Endothelial cell of umbilical vein (primary cell): Measurements from ENCODE around the gene C5orf58.

Experiments used
- MYC ChIP-seq: IDR thresholded peaks from one replicate; pipeline ENCODE4 v1.6.1; 2011; ENCODE audit warnings: mild to moderate bottlenecking, low read depth, low read length
- POLR2AphosphoS5 ChIP-seq: IDR thresholded peaks from 2 replicates; pipeline ENCODE4 v1.6.1; 2012; ENCODE audit warnings: low read depth, mild to moderate bottlenecking, control low read depth, low read length, moderate library complexity; ENCODE audit not compliant: insufficient read depth
- TF ChIP-seq, protein P1 (sequence below), 2 donors: IDR thresholded peaks; 1 replicate in 1 of 2; 2 replicates in 1 of 2; pipeline ENCODE4 v1.5.1; 2011; ENCODE audit warnings: low read length in 2 of 2, mild to moderate bottlenecking in 2 of 2, moderate library complexity in 2 of 2, control low read depth in 1 of 2, inconsistent platforms in 1 of 2, low read depth in 1 of 2; ENCODE audit not compliant: insufficient read depth in 1 of 2; ENCODE audit errors: extremely low read depth in 1 of 2

DNA sequence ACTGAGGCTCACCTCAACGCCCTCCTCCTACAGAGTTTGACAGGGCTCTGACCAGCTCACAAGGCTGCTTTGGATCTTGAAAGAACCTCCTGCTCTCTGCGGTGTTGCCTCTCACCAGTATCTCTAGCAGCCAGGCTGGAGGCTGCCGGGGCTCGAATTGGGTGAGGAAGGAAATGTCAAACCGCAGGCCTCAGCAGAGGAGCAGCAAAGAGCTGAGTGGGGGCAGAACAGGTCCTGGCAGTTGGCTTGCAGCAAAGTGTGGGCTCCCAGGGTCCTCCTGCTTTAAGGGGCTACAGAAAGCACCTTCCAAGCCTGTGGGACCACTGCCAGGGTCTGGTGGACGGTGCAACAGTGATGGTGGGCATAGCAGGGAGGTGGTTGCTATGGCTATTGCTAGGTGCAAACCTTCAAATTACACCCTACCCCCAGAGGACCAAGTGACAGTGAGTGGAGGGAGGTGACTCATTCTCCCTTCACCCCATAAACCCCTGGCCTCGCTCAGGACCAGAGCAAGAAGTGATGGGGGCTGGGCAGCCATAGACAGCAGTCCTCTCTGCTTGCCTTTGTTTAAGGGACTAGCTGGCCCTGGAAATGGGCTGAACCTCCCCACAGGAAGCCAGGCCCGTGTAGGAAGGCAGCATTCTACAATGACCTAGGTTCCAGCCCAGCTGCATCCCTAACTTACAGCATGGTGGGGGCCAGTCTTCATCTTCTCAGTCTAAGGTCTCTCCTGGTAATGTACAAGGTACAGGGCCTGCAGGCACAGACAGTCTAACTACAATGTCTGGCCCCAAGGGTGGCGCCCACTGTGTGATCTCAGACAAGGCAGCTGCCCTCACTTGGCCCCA lies 46.0 kb downstream of the C5orf58 start:
- TF ChIP-seq MYC (no peak), POLR2AphosphoS5 (no peak)
- TF ChIP-seq, protein P1, sequence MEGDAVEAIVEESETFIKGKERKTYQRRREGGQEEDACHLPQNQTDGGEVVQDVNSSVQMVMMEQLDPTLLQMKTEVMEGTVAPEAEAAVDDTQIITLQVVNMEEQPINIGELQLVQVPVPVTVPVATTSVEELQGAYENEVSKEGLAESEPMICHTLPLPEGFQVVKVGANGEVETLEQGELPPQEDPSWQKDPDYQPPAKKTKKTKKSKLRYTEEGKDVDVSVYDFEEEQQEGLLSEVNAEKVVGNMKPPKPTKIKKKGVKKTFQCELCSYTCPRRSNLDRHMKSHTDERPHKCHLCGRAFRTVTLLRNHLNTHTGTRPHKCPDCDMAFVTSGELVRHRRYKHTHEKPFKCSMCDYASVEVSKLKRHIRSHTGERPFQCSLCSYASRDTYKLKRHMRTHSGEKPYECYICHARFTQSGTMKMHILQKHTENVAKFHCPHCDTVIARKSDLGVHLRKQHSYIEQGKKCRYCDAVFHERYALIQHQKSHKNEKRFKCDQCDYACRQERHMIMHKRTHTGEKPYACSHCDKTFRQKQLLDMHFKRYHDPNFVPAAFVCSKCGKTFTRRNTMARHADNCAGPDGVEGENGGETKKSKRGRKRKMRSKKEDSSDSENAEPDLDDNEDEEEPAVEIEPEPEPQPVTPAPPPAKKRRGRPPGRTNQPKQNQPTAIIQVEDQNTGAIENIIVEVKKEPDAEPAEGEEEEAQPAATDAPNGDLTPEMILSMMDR (IDR thresholded peaks at IDR 0.05; ENCODE audit: extremely low read depth in 1 of 2, insufficient read depth in 1 of 2, low read depth in 1 of 2, low read length in 2 of 2), result no peak
